ENCODE measurements around the gene SIRPD. TPM values are rescaled to one million over a fixed set of nuclear protein-coding genes. Genes with fewer than 3 reads are reported as not detected.

SIRPD gene
- total and polyA plus RNA-seq, 2 donors (not counting 1 experiment from before 2014, with no cell fraction given) = not detected

DNA sequence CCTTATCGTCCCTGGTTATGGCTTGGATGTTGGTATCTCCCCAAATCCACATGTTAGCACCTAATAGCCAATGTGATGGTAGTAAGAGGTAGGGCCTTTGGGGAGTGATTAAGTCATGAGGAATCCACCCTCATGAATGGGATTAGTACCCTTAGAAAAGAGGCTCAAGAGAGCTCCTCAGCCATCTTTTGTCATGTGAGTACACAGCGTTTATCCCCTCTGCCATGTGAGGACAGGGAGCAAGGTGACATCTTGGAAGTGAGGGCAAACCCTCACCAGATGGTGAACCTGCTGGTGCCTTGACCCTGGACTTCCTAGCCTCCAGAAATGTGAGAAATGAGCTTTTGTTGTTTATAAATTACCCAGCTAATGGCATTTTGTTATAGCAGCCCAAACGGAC is 50.2 kb downstream of the SIRPD start:
- Histone ChIP-seq H2AFZ (ENCODE audit: insufficient read depth, low read depth, low read length, poor library complexity, severe bottlenecking) (no peak overlapping the region), H3K27me3 (replicated peaks in 1 of 4; ENCODE audit: control extremely low read depth in 1 of 4, control insufficient read depth in 3 of 4, insufficient read depth in 4 of 4, low read length in 3 of 4) (peaks cover 0 to 18% (median 2%) of the 10 kb centered on the region in 4 experiments), H3K4me2 (replicated peaks; ENCODE audit: low read depth, low read length, poor library complexity, severe bottlenecking) (no peak overlapping the region), H3K27ac (ENCODE audit: low read length in 2 of 2) (no peak overlapping the region), H3K79me2 (ENCODE audit: control insufficient read depth, insufficient read depth, low read length) (no peaks in the 10 kb centered on the region), H3K4me3 (ENCODE audit: control extremely low read depth in 1 of 5, extremely low read depth in 1 of 5, insufficient read depth in 1 of 5, low read depth in 2 of 5, low read length in 4 of 5) (no peak overlapping the region), H3K36me3 (replicated peaks in 1 of 2; ENCODE audit: control extremely low read depth in 1 of 2, control insufficient read depth in 1 of 2, extremely low read depth in 1 of 2, insufficient read depth in 2 of 2, low read length in 1 of 2) (no peaks in the 10 kb centered on the region), H4K20me1 (ENCODE audit: control insufficient read depth, insufficient read depth, low read length, poor library complexity, severe bottlenecking) (no peaks in the 10 kb centered on the region), H3K9me3 (ENCODE audit: control extremely low read depth in 1 of 3, control insufficient read depth in 2 of 3, insufficient read depth in 1 of 3, low read length in 2 of 3) (peaks cover 0 to 4% (median 2%) of the 10 kb centered on the region in 3 donors), H3K9ac (ENCODE audit: low read length) (no peak overlapping the region), H3K4me1 (ENCODE audit: control insufficient read depth in 2 of 2, insufficient read depth in 2 of 2, low read length in 2 of 2) (peaks cover 0 to 3% of the 10 kb centered on the region in 2 donors)
- DNase-seq = no peak
- POLR2A ChIA-PET = no interaction called here
- CTCF ChIA-PET = interaction anchor here (1.4 to 5.7 kb wide), 5 partner anchors 38 to 270 kb away, joined by 3 to 44 read pairs (median 5); no protein-coding TSS in a partner anchor
- peaks cover 50% of the 10 kb centered on the region for H3K27me3 Mint-ChIP-seq
- TF ChIP-seq EZH2 (IDR thresholded peaks at IDR 0.05; ENCODE audit: borderline replicate concordance, insufficient read depth, low read depth, low read length, poor library complexity, severe bottlenecking) = no peak
- TF ChIP-seq, protein P1, sequence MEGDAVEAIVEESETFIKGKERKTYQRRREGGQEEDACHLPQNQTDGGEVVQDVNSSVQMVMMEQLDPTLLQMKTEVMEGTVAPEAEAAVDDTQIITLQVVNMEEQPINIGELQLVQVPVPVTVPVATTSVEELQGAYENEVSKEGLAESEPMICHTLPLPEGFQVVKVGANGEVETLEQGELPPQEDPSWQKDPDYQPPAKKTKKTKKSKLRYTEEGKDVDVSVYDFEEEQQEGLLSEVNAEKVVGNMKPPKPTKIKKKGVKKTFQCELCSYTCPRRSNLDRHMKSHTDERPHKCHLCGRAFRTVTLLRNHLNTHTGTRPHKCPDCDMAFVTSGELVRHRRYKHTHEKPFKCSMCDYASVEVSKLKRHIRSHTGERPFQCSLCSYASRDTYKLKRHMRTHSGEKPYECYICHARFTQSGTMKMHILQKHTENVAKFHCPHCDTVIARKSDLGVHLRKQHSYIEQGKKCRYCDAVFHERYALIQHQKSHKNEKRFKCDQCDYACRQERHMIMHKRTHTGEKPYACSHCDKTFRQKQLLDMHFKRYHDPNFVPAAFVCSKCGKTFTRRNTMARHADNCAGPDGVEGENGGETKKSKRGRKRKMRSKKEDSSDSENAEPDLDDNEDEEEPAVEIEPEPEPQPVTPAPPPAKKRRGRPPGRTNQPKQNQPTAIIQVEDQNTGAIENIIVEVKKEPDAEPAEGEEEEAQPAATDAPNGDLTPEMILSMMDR (IDR thresholded peaks at IDR 0.05) = no peak
- peaks cover 2% of the 10 kb centered on the region for H3K4me1 Mint-ChIP-seq
- ATAC-seq (ENCODE audit: low read depth) = no peak
- H3K9me3 Mint-ChIP-seq (ENCODE audit: insufficient read depth) = no peaks in the 10 kb centered on the region
- H3K4me3 Mint-ChIP-seq = no peak overlapping the region
- H3K27ac Mint-ChIP-seq = no peak overlapping the region
- no CpG with 5 or more reads among the region's 3 CpGs for WGBS (ENCODE audit: insufficient coverage)
- intact Hi-C loops (cut with micrococcal nuclease) = no loop called here

DNA sequence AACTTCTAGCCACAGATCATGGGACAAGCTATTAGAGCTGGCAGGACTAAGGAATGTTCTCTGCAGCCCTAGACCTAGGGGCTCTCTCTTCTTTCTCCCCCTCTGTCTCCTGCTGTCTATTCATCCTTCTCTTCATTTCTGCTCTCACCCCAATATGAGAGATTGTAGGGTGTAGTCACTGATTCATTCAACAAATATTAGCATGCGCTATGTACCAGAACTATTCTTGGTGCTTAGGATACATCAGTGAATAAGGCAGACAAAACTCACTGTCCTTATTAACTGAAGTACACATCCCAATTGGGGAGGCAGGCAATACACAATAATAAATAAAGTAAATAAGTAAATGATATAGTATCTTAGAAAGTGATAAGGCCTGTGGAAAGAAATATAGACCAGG is 51.6 kb downstream of the SIRPD start:
- Histone ChIP-seq H3K4me3 (ENCODE audit: control extremely low read depth in 1 of 5, extremely low read depth in 1 of 5, insufficient read depth in 1 of 5, low read depth in 2 of 5, low read length in 4 of 5) (no peak overlapping the region), H2AFZ (ENCODE audit: insufficient read depth, low read depth, low read length, poor library complexity, severe bottlenecking) (no peak overlapping the region), H4K20me1 (ENCODE audit: control insufficient read depth, insufficient read depth, low read length, poor library complexity, severe bottlenecking) (no peaks in the 10 kb centered on the region), H3K27me3 (replicated peaks in 1 of 4; ENCODE audit: control extremely low read depth in 1 of 4, control insufficient read depth in 3 of 4, insufficient read depth in 4 of 4, low read length in 3 of 4) (peaks cover 0 to 18% (median 6%) of the 10 kb centered on the region in 4 experiments), H3K4me2 (replicated peaks; ENCODE audit: low read depth, low read length, poor library complexity, severe bottlenecking) (no peak overlapping the region), H3K9ac (ENCODE audit: low read length) (no peak overlapping the region), H3K9me3 (ENCODE audit: control extremely low read depth in 1 of 3, control insufficient read depth in 2 of 3, insufficient read depth in 1 of 3, low read length in 2 of 3) (peaks cover 0 to 4% (median 3%) of the 10 kb centered on the region in 3 donors), H3K79me2 (ENCODE audit: control insufficient read depth, insufficient read depth, low read length) (no peaks in the 10 kb centered on the region), H3K36me3 (replicated peaks in 1 of 2; ENCODE audit: control extremely low read depth in 1 of 2, control insufficient read depth in 1 of 2, extremely low read depth in 1 of 2, insufficient read depth in 2 of 2, low read length in 1 of 2) (no peaks in the 10 kb centered on the region), H3K27ac (ENCODE audit: low read length in 2 of 2) (no peak overlapping the region), H3K4me1 (ENCODE audit: control insufficient read depth in 2 of 2, insufficient read depth in 2 of 2, low read length in 2 of 2) (peaks cover 0 to 3% of the 10 kb centered on the region in 2 donors)
- TF ChIP-seq, protein P1 (IDR thresholded peaks at IDR 0.05) = no peak
- TF ChIP-seq EZH2 (IDR thresholded peaks at IDR 0.05; ENCODE audit: borderline replicate concordance, insufficient read depth, low read depth, low read length, poor library complexity, severe bottlenecking) = no peak
- Mint-ChIP-seq H3K9me3 (ENCODE audit: insufficient read depth) (no peaks in the 10 kb centered on the region), H3K27me3 (peaks cover 46% of the 10 kb centered on the region), H3K4me1 (peaks cover 2% of the 10 kb centered on the region), H3K27ac (no peak overlapping the region), H3K4me3 (no peak overlapping the region)
- DNase-seq (no peak), ATAC-seq (ENCODE audit: low read depth) (no peak)
- CTCF ChIA-PET = interaction anchor here (0.6 to 5.7 kb wide), 5 partner anchors 17 to 861 kb away, joined by 3 to 44 read pairs (median 4); no protein-coding TSS in a partner anchor
- POLR2A ChIA-PET = no interaction called here
- no CpG with 5 or more reads among the region's 1 CpG for WGBS (ENCODE audit: insufficient coverage)
- intact Hi-C loops (cut with micrococcal nuclease) = no loop called here
